ENCODE data around the gene ZNF846. TPM values are rescaled to one million over a fixed set of nuclear protein-coding genes. Genes with fewer than 3 reads are reported as not detected.

The ZNF846 gene
- total RNA-seq, 2 experiments from 2014 or later: 6.9 to 8.2 TPM

- DNase-seq: no peak
- ChIA-PET CTCF (interaction anchor here (0.7 kb wide), 1 partner anchor 438 kb away, joined by 4 read pairs; no protein-coding TSS in a partner anchor), POLR2A (no interaction called here)
- Mint-ChIP-seq H3K4me3 (no peak overlapping the region), H3K27ac (no peak overlapping the region), H3K27me3 (peaks cover 2% of the 10 kb centered on the region), H3K4me1 (peaks cover 11% of the 10 kb centered on the region), H3K9me3 (peaks cover 29% of the 10 kb centered on the region), H3K36me3 (ENCODE audit: low read depth) (no peaks in the 10 kb centered on the region)
Observed at GRCh38 chr19:9705836-9706235, 62.7 kb downstream of the ZNF846 start.

DNA sequence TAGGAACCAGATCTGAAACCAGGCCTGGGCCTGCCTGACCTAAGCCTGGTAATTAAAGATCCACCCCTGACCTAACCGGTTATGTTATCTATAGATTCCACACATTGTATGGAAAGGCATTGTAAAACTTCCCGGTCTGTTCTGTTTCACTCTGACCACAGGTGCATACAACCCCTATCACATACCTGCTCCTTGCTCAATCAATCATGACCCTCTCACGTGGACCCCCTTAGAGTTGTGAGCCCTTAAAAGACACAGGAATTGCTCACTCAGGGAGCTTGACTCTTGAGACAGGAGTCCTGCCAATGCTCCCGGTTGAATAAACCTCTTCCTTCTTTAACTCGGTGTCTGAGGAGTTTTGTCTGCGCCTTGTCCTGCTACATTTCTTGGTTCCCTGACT lies 66.4 kb downstream of the ZNF846 start:
- CTCF ChIA-PET: no interaction called here
- no peak overlapping the region for H3K27ac Mint-ChIP-seq
- H3K36me3 Mint-ChIP-seq (ENCODE audit: low read depth): no peaks in the 10 kb centered on the region
- POLR2A ChIA-PET: no interaction called here
- H3K4me1 Mint-ChIP-seq: peaks cover 11% of the 10 kb centered on the region
- H3K27me3 Mint-ChIP-seq: no peaks in the 10 kb centered on the region
- no peak for DNase-seq
- H3K4me3 Mint-ChIP-seq: no peak overlapping the region
- peaks cover 36% of the 10 kb centered on the region for H3K9me3 Mint-ChIP-seq

Other genes starting within 250 kb of the ZNF846 start
- gene ZNF426, start 230.1 kb downstream of the ZNF846 start, total RNA-seq: 10 to 100 TPM; 12.7 to 15.0 TPM
- 10 to 100 TPM; 52.0 to 52.2 TPM for gene ZNF121, start 184.2 kb downstream of the ZNF846 start, total RNA-seq
- gene ZNF561, start 147.5 kb downstream of the ZNF846 start, total RNA-seq: 10 to 100 TPM; 24.4 to 25.8 TPM
- gene ZNF562, start 93.6 kb downstream of the ZNF846 start, total RNA-seq: 10 to 100 TPM; 18.1 to 19.7 TPM
- gene FBXL12, start 50.3 kb upstream of the ZNF846 start, total RNA-seq: 10 to 100 TPM; 20.9 to 25.6 TPM
- gene UBL5, start 59.2 kb upstream of the ZNF846 start, total RNA-seq: 100 to 1,000 TPM; 313 to 349 TPM
- gene PIN1, start 66.6 kb upstream of the ZNF846 start, total RNA-seq: 10 to 100 TPM; 87.1 to 92.5 TPM
- gene OLFM2, start 167.8 kb upstream of the ZNF846 start, total RNA-seq: 10 to 100 TPM; 11.3 to 12.5 TPM
- under 1 TPM; 0.40 to 0.57 TPM for gene COL5A3, start 241.8 kb upstream of the ZNF846 start, total RNA-seq
- gene RDH8, start 244.7 kb upstream of the ZNF846 start, total RNA-seq: not detected